GM12874 (cell line): ENCODE measurements around the gene GTF2F2.

Experiments
- CTCF ChIP-seq: IDR thresholded peaks from 2 replicates; pipeline ENCODE4 v1.5.1; 2011; ENCODE audit warnings: low read depth, mild to moderate bottlenecking, control low read depth, low read length, moderate library complexity; ENCODE audit not compliant: insufficient read depth

GTF2F2 gene

GRCh38 chr13:45119991-45120864 is at the start of gene GTF2F2:
GTF2F2 (plus strand) TSS chr13:45120510; CDS start chr13:45120656, 146 bp downstream.
- TF ChIP-seq CTCF: no peak

- no peak for TF ChIP-seq CTCF
Measured at GRCh38 chr13:45073809-45074208, 46.5 kb upstream of the GTF2F2 start.

GRCh38 chr13:45074721-45075120 is 45.6 kb upstream of the GTF2F2 start:
- TF ChIP-seq CTCF: no peak

- TF ChIP-seq CTCF: no peak
Measured at GRCh38 chr13:45078003-45078402, 42.3 kb upstream of the GTF2F2 start.

GRCh38 chr13:45082964-45083363 is 37.3 kb upstream of the GTF2F2 start:
- no peak for TF ChIP-seq CTCF

GRCh38 chr13:45084515-45084914 is 35.8 kb upstream of the GTF2F2 start:
- TF ChIP-seq CTCF: no peak

- no peak for TF ChIP-seq CTCF
Measured at GRCh38 chr13:45086484-45086883, 33.8 kb upstream of the GTF2F2 start.
